Activated naive CD4-positive, alpha-beta T cell treated with anti-CD3 and anti-CD28 coated beads, Interleukin-2, amount 50 U/mL, for 16 hours (primary cell): Measurements from ENCODE around the gene MSS51.

Source experiments
- DNase-seq: peaks from one replicate; pipeline ENCODE4 v3.0.0-alpha.2; 2020

MSS51 gene

DNA sequence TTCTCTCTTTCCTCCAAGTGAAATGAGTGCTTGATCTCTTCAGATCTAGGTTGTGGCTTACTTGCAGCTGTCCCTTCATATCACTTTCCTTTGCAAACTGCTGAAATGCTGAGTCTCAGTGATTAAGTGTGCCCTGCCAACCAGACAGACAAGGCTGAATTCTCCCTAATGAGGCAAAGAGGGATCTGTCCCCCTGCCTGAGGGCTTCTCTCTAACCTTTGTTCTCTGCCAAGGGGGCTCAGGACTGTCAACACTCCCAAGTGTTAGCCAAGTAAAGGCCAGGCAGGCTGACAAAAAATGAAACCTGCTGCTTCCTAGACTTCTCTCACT lies at the start of gene MSS51:
Gene MSS51 (minus strand): TSS at position 24 of the 330 bp plus-strand sequence. CDS start 5,277 bp downstream, outside the sequence.
- no peak for DNase-seq

DNA sequence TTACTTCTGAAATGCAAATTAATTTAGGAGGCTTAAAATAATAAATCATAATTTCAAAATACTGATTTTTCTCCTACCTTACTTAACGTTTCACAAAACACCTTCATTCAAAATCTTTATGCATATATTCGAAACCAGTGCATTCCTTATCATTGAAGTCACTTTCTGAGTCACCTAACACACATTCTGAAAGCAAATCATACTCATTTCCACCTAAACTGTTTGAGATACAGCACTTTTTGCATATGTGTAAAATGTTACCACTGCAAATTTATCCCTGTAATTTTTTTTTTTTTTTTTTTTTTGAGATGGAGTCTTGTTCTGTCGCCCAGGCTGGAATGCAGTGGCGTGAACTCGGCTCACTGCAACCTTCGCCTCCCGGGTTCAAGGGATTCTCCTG lies 46.8 kb upstream of the MSS51 start:
- DNase-seq = no peak

DNA sequence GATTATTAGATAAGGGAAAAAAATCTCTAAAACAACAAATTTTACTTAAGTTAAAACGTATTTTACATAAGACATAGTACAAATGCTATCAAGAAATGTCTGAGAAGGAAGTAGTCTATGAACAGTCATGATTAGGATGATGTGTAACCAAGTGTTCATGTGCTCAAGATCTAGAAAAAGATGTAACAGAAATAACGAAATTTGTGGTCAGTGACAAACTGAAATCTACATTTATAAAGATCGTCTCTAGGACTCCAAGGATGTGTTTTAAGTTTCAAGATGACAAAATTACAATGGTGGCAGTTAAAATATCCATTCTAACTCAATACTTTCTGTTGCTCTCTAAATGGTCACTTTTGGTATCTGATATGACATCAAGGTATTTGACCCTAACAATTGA lies 45.3 kb upstream of the MSS51 start:
- DNase-seq = no peak

DNA sequence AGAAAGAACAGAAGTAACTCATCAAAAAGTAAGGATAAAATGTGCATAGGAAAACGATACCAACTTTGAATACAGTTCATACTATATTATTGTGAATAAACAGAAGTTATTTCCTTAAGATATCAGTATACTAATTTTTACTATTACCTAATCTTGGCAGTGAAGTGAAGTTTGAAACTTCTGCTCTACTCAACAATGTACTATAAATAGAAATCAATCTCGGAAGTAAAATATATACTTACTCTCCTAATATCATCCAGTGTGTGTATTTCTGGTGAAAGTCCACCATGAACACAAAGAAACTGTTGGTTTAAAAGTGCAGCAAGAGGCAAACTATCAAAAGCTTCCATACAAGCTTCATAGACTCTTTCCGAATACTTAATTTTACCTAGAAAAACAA lies 37.9 kb upstream of the MSS51 start:
- no peak for DNase-seq

DNA sequence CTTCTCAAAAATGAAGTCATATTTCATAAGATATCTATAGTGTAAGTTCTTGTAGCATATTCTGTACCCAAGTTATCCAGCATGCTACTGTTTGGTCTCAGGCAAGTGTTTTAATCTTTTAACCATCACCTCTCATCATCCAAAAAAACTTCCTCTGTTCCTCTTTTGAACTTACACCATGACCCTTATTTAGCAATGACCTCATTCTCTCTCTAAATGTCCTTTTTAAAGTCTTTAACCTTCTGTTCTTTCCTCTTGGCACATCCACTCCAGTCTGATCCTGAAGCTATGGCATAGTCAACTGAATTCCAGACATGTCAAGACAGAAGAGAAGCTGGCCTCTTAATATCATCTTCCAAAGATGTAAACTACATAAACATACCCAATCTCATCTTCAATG lies 36.2 kb upstream of the MSS51 start:
- no peak for DNase-seq

DNA sequence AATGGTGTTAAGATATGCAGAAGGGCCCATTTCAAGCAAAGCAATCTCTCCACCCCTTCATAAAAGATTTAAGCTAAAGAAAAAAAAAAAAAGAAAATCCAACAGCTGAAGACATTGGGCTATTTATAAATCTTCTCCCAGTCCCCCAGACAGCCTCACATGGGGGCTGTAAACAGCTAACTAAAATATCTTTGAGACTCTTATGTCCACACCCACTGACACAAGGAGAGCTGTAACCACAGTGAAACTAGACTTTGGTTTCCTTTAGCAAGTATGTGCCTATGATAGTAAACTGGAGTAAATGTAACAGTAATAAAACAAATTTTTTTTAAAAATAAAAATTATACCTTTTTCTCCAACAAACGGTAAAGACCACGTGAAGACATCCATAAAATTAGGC lies 33.8 kb upstream of the MSS51 start:
- DNase-seq = no peak

DNA sequence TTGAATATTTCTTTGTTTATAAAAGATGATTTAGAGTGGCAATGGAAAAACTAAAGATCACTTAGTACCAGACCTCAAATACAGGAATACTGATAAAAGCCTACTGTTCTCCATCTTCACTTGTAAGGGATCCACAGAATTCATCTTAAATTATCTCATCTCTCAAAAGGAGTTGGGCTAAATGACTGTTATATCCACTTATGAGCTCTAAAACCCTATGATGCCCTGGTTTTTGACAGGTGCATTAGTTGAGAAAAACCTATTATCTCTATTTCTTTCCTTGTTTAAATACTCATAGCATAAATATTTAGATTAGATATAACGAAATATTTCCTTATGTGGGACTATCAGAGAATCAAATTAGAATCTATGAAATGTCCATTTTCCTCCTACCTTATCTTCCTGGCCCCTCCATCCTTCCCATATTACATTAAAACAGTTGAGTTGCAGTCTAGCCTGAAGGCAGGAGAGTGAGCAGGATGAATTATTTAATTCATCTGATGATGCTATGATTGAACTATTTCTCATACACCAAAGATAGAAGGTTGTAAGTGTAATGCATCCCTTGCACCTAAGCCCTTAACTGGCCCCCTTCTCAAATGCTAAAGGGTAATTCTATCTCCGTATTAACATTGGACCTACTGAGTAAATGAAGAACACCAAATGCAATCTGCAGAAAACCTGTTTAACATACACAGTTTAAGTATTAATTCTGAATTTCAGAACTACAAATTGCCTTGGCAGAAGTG lies 32.8 kb upstream of the MSS51 start:
- DNase-seq = no peak

DNA sequence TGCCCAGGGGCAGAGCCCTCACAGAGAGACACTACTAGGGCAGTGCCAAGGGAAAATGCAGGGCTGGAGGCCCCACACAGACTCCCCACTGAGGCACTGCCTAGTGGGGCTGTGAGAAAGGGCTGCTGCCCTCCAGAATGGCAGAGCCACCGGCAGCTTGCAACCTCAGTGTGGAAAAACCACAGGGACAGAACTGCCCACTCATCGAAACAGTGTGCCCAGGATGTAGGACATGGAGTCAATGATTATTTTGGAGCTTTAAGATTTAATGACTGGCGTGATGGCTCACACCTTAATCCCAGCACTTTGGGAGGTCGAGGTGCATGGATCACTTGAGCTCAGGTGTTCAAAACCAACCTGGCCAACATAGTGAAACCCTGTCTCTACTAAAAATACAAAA lies 27.5 kb upstream of the MSS51 start:
- no peak for DNase-seq

DNA sequence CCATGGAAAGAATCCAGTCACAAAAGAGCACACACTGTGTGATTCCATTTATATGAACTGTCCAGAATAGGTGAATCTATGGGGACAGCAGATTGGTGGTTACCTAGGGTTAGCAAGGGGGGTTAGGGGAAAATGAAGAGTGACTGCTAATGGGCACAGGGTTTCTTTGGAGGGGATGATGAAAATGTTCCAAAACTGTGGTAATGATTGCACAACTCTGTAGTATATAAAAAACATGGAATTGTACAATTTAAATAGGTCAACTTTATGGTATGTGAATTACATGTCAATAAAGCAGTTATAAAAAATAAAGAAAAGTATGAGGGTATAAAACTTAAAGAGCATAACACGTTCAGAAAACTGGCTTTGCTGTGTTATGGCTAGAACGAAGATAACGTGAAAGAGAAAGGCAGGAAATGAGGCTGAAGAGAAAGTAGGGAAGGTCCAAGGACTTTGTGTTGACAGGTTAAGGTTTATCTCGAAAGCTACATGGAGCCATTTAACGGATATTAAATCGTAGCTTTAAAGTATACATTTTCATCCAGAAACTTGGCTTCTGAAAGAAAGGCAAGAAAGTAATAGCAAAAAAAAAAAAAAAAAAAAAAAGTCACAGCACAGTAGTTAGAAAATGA lies 26.4 kb upstream of the MSS51 start:
- DNase-seq = no peak

DNA sequence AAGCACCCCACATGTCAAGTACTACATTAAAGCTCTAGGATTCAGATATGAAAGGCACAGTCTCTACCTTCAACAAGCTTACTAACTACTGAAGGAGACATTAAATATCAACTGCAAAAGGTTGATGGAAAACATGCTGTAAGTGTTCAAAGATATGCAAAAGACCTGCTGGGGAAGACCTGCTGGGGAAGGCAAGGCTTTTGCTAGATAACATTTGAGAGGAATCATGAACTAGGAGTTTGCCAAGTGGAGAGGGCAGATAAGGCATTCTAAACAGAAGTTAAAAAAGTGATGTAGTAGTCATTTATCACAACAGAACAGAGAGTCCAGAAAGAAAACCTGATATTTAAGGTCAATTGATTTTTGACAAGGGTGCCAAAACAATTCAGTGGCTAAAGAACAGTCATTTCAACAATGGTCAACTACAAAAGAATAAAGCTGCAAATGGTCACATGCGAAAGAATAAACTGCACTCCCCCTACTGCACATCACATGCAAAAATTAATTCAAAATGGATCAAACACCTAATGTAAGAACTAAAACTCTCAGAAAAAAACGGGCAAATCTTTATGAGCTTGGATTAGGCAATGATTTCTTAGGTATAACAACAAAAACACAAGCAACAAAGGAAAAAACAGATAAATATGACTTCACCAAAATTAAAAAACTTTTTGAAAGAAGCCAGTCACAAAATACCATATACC lies 23.0 kb upstream of the MSS51 start:
- DNase-seq = no peak

DNA sequence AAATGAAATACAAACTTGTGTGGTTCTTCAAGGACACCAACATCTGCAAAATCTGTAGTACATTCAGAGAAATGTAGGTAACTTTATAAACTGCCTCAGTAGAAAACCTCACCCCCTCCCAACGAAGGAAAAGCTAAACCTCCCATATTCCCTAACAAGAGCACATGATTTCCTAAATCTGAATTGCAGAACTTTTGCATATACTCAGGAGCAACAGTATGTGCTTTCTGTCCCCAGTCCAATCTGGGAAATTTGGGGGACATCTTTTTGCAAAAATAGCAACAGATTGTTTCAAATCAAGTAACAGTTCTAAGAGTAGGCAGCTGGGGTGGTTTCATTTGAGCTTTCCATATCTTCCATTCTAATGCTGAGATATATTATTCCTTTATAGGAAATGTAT lies 15.8 kb upstream of the MSS51 start:
- DNase-seq = no peak

DNA sequence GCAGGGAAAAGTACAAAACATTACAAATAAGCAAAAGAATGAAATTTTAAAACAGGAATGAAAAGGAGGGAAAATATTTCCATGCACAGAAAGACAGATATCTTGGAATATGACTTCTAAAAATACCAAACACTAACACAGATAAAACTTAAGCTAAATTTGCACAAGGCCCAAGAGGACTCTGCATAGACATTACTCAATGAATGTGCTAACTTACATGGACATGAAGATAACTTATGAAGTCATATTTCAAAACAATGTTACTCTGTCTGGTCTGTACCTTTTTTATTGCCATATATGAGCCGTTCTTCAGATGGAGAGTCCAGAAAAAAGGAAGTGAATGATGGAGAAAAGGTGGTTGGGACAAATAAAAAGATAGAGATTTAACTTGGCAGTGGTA lies 15.0 kb upstream of the MSS51 start:
- DNase-seq = no peak

DNA sequence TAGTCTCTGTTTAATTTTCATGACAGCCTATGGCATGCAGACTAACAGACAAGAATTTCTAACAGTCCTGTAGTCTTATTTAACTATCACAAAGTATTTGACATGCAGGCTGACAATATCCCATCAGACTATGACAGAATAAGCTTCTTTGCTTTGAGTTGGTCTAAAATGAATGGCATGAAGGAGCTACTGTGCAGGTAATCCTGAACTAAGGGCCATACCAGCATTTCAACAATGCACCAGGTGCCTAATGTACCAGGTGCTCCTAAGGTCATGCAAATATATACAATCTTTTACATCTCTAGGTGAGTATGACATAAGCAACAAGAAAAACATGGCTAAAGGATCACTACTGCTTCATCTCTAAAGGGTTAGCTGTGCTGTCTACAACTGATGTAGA lies 13.6 kb upstream of the MSS51 start:
- DNase-seq = no peak

DNA sequence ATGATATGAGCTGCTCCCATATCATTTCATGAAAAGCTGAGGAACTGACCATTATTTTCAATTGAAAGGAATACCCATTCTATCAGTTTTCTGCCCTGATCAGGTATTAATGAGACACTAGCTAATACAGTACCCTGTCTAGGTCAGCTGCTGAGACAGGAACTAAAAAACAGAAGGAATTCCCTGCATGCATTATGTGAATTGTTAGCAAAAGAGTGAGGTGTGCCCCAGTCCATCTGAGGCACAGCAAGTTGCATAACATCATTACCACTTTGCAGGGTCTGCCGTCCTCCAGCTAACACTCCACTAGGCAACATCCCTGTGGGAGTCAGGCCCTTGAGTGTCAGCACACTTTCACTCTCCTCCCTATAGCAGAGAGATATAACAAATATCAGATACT lies 11.1 kb upstream of the MSS51 start:
- DNase-seq = no peak

DNA sequence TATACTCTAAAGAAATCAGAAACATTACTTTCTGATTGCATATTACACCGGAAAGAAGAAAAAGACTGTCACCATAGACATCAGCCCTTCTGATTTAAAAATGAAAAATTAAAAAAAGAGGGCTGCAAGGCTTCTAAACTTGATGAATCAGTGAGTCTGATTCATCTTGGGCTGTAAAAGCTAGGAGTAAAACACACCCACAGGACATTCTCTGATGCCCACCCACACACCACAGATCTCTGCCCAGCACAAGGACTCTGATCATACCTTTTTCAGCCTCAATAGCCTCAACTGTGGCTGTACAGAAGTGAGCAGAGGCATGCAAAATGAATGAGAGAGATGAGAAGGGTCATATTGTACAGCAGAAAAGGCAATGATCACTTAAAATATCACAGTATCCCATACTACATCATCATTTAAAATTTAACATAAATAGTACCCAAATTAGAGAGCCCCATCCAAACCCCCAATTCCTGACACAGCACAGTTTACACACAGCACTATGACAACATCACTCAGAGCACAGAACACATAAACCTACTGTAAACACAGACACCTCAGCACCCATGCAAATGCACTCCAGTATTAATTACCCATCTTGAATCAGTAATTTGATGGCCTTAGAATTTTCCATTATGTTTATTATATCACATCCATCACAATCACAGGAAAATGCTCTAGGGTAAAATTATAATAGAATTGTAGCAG lies 6.4 kb upstream of the MSS51 start:
- DNase-seq = no peak

DNA sequence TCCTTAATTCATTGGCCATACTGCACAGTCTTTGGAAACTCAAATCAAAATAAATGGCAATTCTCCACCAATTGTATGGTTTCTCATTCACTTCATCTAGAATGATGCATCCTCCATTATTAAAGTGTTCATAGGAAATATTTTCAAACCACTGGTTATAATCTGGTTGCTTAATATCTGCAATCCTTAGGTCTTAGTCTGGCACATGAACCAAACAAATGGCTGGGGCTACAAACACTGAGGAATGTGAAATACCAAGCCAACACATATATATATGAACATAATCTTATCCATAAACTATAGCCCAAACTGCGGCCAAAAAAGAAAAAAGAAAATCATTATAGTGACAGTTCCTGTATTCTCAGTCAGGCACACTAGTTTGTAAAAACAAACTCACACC lies 5.7 kb upstream of the MSS51 start:
- DNase-seq = no peak

DNA sequence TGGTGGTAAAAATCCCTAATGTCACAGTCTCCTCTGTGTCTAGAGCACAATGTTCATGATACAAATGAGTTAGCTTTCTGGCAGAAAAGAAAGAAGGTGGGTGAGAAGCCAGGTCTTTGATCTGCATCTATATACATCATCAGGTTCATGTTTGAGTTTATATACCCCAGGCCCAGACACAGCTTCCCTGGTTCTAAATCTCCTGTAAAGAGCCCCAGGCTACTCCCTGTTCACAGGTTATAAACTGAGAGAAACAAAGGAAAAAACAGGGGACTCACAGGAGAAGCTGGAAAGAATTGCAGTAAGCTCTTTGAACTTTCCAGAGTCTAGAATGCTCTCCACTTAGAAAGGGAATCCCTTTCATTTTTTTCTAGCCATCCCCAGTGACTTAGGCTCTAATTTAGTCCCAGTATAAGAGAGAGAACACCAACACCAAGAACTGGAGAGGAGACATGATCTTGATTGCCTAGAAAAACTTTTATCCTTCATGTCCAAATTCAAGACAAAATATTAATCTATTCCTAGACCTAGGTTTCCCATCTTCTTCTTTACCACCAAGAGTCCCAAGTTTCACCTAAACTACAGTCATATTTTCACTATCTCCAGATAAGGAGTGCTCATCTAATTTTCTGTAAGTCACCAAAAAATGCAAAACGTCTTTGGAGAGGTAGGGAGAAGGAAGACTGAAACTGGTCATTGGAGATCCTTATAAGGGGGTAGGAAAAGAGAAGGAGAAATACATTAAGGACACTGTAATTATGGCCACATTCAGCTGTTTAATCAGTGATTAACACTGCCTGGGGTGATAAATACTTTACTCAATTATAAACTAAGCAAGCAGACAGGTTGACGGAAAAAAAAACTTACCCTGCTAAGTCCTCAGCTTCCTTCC lies 469 bp downstream of the MSS51 start:
- no peak for DNase-seq

DNA sequence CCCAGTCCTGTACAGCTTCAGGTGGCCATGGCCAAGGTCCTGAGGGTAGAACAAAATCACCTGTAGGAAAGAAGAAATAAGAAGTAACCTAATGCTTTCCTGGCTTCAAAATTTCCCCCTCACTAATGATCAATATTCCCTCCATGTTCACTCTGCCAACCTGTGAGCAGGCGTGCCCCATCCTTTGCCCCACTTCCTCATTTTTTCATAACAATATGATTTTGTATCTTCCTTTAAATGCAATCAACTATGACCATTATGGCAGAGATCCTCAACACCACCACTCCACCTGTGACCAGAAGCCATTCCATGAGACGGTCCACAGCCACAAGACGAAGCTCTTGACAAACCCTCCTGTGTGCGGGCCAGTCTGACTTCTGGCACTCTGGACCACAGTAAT lies 7.0 kb downstream of the MSS51 start:
- no peak for DNase-seq

DNA sequence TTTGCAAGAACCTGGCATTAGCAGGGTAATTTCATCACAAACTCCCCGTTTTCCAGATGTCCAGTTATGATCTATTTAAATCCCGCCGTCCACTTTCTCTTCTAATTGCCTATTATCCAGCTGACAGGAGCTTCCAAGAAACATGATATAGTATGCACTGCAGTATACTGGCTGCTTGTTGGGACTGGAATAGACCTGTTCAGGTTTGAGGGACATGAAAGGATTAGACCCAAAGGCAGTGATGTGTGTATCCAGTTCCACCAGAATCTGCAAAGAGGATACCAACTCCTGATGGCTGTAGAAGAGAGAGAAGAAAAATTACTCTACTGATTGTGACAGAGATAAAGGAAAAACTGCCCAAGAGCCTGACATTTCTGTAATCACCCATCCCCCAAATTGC lies 8.9 kb downstream of the MSS51 start:
- DNase-seq = no peak

DNA sequence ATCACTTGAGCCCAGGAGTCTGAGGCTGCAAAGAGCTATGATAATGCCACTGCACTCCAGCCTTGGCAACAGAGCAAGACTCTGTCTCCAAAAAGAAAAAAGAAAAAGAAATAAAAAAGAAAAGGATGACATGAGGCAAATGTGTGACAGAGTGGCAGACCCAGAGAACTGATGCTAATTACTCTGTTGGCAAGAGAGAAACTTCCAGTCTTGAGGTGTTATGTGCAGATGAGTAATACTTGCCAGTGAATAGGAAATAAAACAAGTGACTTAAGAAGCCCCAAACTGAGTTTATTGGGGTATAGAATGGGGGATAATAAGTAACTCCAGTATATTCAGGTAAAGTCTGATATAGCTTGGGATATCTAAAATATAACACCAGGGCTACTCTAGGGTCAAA lies 10.1 kb downstream of the MSS51 start:
- DNase-seq = no peak

DNA sequence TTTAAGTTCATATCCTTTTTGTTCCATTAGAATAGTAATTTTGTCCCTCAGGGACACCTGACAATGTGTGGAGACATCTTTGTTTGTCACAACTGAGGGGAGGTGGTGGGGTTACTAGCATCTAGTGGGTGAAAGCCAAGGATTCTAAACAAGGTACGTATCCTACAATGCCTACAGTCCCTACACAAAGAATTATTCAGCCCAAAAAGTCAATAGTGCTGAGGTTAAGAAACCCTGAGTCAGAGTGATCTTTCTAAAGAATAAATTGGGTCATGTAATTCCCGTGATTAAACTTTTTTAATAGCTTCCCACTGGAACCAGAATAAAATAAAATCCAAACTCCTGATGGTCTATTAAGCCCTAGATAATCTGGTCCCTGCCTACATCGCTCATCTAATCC lies 16.8 kb downstream of the MSS51 start:
- DNase-seq = no peak

DNA sequence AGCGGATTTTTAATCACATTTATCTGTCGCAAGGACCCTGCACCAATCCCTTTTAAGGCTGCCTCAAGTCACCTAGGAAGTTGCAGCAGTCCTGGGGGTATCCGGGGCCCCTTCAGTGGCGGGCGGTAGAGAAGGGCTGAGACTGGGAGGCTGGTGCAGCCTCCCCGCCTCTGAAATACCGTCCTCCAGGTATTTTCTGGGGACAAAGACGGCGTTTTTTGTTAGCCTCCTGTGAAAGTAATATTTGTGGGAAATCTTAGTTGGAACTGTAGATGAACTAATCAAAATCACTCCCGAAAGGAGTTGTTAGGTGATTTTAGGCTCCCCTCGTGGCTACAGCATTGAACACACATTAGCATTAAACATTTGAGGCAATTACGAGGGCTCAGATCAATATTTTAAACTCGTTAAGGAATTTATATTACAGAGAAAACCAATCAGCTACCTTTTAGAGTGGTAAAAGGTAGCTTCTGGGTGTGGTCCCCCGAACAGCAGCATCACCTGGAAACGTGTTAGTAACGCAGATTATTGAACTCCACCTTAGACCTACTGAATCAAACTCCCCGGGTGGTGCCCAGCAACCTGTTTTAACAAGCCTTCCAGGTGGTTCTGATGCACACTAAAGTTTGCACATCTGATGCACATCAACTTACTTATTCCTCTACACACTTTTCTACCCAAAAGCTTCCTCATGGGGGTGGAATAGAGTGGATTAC lies 19.0 kb downstream of the MSS51 start:
- DNase-seq = no peak
